NCI-H460 (cell line): Measurements from ENCODE around the gene HIVEP2. TPM values are rescaled to one million over a fixed set of nuclear protein-coding genes. Genes with fewer than 3 reads are reported as not detected.

Experiments
- DNase-seq: peaks from one replicate; pipeline ENCODE4 v3.0.0-alpha.2; 2016; ENCODE audit warnings: low read depth; ENCODE audit errors: extremely low read depth
- total RNA-seq: library from RNA; depleted of rRNA; stranded (reverse); fragments of >200 nt; shearing (Covaris generic); gene quantifications from 2 replicates; pipeline ENCODE4 v1.2.3, GENCODE V29; 2014

Gene HIVEP2
- total RNA-seq, 1 experiment from 2014 or later = 2.7 TPM

DNA sequence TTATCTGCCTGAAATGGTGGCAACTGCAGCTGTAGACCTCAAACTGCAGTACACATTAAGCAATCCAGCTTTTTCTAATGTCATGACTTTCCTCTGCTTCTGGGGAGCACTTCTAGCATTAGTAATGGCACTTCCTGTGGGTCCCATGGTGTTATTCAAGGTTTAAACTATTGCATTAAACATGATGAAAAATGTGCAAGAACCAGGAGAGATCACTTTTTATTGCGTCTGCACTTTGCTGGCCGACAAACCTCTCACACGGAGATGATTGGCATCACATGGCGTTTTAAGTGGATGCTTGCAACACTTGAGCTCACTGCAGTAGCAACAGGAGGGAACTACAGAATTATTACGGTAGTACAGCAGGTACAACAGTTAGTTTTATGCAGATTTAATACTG, 148.4 kb downstream of the HIVEP2 start:
- no peak for DNase-seq

DNA sequence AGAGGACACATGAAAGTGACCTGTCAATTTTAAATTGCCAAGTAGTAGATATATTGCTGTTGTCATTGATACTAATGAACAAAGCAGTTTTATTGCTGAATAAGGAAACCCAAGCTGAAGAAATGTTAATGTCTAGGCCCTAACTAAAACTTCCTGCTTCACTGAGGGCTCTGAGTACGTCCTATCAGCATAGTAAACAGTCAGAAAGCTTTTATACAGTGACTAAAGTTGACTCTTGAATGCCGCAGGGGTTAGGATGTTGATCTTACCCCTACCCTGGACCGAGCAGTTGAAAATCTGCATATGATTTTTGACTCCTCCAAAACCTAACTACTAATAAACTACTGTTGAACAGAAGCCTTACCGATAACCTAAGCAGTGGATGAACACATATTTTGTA, 149.0 kb downstream of the HIVEP2 start:
- no peak for DNase-seq

DNA sequence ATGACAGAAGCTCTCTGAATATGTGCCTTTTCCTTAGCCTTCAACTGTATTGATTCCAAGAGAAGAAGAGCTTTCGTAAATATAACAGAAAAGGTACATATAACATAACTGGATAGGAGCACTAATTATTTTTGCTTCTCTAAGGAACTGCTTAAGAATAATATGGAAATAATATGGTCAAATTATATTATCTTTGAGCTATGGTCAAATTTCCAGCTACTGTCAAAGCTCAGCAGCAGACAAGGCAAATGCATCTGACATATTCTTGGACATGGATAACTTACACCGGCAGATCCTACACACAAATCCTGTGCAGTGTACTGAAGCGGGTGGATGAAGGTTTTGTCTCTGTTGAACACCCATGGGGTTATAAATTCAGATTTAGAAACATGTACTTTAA, 150.6 kb downstream of the HIVEP2 start:
- DNase-seq = no peak

DNA sequence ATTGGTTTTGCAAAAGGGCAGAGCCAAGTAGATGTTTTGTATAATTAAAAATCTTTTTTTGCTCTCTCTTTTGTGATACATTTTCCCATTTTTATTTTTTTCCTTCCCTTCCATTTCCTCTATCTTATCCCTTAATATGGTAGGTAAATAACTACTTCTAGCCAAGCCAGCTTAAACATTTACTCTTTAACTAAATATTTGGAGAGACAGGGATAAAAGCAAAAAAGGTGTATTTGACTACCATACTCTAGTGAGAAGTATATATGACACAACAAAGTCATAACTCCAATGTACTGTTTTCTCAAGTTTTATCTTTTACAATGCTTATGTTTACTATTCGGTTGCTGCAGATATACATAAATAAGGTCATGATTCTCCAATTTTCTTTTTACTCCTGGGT, 154.7 kb downstream of the HIVEP2 start:
- no peak for DNase-seq

DNA sequence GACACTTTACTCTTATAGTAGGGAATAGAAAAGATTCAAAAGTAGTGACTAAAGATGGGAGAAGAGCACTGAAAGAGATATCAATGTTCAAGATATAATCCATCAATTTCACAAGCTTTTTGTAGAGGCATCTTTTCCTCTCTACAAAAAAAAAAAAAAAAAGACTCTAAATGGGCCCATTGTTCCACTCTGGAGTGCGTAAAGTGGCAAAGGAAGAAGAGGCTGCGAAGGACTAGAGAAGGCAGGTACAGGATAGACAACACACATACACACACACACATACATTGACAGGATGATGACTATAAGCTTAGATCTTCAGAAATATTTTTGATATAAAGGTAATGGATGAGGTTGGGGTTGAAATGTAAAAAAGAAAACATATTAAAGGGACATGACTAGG, 157.6 kb downstream of the HIVEP2 start:
- no peak for DNase-seq

DNA sequence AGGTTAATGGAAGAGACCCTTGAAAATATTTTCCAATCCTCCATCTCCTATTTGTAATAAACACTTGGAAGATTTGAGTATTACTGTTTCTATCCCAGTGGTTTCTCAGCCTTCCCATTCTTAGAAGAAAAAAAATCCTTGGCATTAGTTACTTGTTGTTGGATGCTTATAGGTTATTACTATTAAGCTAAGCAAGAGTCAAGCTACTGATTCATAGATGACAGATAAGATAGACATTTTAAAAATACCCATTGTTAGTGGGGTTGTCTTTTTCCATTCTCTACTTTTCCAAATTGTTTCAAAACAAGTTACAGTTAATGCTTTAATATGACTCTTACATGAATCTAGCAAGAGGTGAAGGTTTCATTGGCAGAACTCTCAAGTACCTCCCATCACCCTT, 158.5 kb downstream of the HIVEP2 start:
- no peak for DNase-seq

DNA sequence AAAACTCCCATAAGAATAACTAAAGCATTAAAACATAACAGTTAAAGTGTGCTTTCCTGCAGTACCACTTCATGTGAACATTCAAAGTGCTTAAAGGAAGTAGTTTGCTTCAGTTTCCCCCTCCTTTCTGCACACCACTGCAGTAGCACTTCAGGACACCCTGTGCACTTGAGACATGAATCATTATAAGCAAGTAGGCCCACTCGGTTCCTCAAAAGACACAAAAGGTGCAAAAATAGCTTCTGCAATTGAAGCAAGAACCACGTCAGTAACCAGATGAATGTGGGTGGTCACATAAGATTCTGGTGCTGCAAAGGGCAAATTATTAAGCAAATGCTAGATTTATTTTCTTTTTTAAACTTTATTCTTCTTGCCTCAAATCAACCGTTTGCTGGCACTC, 160.6 kb downstream of the HIVEP2 start:
- no peak for DNase-seq

DNA sequence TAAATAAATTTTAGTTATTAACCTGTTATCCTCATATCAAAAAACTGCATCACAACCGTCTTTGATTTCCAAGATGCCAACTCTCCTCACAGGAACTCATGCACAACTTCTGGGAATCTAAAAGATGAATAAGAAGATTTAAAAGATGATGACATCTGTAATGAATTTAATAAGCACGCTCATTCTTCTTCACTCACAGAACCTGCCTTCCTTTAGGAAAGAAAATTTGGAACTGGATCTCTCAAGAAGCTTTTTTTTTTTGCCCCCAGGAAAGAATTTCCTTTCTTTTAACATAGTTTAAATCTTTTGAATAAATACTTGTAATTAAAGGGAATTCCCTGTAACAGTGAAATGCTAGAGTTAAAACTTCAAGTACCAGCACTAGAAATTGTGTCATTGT, 161.5 kb downstream of the HIVEP2 start:
- DNase-seq = no peak

DNA sequence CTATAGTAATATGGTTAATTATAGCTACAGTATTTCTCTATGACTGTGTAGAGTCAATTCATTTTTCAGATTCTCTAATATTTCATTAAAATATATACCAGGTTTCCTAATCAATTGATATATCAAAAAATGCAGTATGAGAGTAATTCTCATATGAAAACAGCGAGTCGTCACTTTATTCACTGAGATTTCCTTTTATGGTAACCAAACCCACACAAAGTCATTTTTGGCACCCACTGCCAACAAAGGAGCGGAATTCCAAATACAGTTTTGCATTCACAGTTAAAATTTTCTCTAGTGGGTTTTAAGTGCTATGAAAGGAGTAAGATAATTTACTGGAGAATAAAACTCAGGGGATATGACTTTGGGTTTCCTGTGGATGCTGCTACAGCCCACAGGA, 163.8 kb downstream of the HIVEP2 start:
- DNase-seq = no peak

DNA sequence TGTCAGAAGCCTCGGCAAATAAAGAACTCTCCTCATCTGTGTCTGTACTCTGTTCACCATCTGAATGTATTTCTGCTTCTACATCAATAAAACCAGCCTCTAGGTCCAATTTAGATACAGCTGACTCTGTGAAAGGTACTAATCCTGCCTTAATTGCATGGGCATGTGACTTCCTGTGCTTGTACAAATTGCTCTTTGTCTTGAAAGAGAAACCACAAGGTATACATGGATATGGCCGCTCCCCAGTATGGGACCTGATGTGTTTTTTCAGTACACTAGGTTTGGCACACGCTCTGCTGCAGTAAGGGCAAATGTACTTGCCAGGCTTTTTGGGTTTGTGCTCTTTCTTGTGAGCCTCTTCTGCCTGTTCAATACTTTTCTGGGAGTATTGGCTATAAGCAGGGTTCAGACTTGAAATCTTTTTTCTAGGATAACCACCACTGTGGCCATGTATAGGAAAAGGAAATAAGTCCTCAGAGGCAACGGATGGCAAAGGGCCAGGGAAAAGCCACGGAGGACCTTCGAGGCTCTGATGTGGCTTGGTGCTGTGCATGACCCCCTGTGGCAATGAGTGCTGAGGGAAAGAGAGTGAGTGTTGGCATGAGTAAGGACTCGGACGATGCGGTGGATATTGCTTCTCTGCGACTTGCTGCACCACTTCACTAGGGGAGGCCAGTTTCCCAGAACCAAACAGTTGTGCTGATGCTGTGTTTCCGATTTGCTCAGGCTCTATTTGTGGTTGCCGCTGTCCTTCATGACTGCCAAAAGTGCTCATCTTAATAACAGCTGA, 170.9 kb downstream of the HIVEP2 start:
- DNase-seq = no peak

DNA sequence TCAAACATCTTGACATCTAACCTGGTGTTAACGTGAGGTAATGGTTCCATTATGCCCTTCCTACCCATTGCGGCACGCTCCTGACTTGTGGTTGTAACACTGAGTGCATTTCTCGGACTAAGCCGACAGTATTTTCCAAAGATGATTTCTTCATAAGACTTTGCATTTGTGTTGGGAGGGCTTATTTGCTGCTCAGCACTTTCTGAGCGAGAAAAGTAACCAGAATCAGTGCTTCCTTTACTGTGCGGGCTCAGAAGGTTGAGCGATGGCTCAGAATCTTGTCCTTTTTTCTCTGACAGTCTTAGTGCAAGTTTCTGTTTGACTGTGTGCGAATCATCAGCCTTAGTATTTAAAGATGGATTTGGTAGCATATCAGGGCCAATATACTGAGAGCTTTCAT, 171.7 kb downstream of the HIVEP2 start:
- no peak for DNase-seq

DNA sequence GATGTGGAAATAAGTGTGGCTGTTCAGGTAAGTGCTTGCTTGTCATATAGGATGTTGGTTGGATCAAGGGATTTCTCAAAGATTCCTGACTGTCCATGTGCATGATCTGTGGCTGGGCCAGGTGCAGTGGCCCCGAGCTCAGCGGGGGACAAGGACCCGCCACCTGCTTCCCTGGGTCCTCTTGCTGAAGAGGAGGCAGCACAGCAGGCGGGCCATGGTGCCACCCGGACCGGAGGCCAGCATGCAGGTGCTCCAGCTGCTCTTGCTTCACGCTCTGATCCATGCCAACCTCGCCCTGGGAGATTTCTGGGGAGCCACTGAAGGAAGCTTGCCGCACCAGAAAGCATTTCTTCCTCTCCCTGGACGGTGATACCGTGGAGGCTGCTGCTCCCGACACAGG, 173.8 kb downstream of the HIVEP2 start:
- DNase-seq = no peak

DNA sequence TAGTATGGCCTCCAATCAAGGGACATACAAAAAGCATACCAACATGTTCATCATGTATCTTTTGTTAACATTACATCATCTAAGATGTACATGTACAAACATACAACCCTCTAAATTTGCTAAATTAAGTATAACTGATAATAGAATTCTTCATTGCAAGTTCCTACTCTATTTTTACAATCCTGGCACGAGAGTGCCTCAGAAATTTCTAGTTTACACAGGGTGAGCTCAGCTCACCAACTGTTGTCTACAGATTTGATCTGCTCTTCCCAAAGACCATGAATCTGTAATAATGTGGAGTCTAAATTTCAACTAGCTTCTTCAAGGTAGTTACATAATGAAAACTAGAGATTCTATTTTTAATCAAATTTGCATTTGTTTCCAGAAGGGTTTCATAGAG, 179.7 kb downstream of the HIVEP2 start:
- no peak for DNase-seq

DNA sequence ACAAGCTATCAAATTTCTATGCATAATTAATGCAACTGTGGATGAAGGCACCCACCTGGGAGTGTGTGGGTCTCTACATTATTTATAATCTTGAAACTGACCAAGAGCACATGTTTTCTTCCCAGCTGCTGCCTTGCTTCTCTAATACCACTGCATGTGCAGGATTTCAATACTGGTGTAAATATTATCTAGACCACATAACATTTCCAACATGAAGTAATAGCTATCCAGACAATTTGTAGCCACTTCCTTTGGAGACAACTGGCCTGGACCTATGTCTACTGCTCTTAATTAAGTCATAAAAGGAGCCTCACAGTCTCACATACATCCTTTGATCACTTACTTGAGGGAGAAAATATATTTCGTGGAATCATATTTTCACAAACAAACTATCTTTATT, 180.7 kb downstream of the HIVEP2 start:
- DNase-seq = no peak

DNA sequence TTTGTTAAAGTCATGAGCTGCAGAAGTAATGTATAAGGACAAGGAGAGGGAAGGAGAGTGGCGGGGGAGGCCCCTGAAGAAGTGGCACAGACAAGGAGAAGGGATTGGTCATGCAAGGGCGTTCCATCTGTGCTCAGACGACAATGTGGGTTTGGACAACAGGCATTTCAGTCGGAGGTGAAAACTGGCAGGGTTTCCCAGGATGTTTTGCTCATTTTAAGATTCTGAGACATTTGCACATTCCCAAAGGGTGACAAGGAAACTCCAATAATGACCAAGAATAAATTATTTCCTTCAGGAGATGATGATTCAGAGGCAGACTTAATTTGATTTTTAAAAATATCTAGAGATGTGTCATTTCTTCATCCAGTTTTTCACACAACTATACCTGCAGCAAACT, 181.8 kb downstream of the HIVEP2 start:
- no peak for DNase-seq

DNA sequence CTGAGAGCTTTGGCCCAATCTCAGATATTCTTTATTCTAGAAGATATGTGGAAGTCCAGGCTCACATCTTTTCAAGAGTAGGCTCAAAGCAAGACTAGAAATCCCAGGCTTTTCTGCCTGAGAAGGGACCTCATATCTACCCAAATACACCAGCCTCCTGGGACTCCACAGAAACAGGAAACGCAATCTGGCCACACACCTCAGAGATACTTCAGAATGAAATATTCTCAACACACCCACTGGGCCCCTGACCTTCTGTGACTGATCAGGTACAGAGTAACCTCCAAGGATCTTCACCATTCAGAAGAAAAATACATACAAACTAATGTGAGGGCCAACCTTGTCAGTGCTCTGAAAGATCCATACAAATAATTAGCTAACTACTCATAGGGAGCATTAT, 183.2 kb downstream of the HIVEP2 start:
- DNase-seq = no peak

DNA sequence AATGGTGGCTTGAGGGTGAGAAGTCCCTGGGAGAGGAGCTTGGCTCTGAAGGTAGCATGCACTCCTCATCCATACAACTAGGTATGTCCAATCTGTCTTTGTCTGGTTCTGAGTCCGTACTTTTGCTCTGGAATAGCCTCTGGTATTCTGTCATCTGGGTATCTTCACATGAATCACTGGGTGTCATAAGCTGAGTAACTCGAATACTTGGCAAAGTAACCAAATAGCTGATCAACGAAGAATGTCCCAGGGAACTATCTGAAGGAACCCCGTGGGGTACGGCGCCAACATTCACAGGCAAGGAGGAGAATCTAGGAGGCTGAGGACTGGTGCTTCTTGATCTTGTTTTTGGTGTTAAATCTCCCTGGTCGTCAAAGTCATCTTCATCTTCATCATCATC, 184.8 kb downstream of the HIVEP2 start:
- DNase-seq = no peak

DNA sequence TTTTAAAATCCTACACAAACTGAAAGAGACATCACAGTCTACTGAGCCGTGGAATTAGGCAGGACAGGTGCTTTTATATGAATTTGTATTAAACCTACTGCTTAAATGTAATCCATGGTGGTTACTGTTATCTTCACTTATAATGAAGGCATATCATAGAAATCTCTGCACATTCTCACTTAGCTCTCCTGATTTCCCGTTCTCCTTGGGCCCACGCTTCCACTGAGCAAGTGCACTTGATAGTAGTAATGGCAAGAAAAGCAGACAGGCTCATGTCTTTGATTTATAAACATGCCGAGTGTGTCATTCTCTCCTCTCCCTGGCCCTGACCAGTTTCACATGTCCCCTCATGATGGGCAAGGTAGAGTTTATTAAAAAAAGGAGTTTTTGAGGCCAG, 186.3 kb downstream of the HIVEP2 start:
- DNase-seq = no peak

DNA sequence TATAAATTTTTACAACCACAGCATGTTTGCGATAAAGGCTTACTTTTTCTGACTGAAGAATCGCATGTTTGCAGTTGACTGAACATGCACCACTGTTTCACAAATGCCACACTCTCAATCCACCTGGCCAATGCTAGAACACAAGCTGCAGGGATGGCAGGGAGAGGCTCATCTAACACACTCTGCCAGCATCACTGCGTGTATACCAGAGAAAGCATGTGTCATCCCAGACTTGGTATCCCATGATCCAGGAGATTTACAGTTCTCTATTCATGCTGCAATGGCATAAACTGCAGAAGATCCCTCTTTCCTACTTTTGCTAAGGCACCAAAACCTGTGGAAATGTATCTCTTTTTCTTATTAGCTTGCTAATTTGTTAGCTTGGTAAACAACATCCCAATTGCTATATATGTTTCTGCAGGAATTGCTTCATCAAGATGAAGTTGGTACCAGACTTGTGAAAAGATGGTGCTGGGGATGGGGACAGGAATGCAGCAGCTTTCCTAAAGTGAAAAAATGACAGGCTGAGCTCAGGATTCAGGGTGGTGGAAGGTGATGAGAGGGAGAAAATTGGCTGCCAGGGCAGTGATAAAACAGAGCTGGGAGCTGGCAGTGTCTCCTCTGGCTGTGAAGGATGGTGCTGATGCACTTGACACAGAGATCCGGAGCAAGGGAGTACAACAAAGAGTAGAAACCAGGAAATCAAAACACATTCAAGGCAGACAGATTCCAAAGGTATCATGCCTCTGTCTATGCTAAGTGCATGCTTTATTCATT, 186.9 kb downstream of the HIVEP2 start:
- DNase-seq = no peak

DNA sequence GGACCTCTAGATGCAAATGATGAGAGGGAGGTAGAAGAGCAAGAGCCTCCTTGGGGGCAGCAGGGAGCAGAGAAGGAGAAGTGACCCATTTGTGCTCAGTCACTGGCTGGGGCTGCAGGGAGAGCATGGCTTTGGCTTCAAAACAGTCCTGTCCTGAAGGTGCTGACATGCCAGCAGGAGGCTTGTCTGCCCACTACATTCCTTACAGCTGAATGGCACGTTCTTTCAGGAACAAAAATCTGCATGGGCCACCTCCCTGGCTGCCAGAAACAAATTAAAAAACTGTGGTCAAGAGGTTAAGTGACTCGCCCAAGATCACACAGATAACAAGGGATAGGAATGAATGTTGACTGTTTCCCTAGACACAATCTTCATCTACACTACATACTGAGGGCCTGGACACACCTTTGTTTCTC, 188.8 kb downstream of the HIVEP2 start:
- DNase-seq = no peak

DNA sequence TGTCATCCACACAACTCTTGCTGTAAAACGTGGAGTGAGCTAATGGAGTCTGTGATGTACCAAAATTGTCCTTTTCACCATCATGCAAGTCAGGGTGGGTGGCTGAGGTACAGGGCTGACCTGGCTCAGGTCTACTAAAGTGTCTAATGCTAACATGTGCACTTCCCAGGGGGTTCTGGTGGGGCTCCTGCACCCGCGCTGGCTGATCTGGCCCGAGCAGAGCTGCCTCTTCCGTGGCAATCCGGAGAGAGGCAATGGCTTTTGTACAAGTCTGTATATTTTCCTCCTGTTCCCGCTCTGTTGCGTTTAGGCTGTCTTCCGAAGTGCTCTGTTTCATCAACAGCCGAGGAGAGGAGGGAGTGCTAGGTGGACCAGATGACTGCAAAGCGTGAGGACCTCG, 191.8 kb downstream of the HIVEP2 start:
- no peak for DNase-seq

DNA sequence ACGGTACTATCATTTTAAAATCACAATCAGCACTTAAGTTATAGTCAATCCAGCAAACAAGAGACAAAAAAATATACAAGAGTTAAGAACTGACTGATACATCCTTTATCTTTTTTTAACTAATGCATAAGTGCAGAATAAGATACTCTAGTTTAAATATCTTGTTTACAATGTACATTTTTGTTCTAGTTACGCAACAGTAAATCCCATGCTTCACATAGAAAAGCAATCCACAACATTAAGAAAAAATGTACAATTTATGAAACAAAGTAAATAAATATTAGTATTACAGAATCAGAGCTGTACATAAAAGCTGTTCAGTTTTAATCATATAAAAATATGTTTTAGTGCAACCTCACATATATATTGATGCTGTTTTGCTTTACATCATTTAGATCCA, 192.6 kb downstream of the HIVEP2 start:
- DNase-seq = no peak
